Stimulated activated CD8-positive, alpha-beta memory T cell treated with anti-CD3 and anti-CD28 coated beads, Interleukin-15, amount 100 ng/mL, for 4 hours (primary cell): ENCODE measurements around the gene GRB10.

Experiments used
- DNase-seq, 2 donors: peaks; one replicate each; pipeline ENCODE4 v3.0.0-alpha.2; 2020; ENCODE audit warnings: low read depth in 2 of 2

The GRB10 gene

DNA sequence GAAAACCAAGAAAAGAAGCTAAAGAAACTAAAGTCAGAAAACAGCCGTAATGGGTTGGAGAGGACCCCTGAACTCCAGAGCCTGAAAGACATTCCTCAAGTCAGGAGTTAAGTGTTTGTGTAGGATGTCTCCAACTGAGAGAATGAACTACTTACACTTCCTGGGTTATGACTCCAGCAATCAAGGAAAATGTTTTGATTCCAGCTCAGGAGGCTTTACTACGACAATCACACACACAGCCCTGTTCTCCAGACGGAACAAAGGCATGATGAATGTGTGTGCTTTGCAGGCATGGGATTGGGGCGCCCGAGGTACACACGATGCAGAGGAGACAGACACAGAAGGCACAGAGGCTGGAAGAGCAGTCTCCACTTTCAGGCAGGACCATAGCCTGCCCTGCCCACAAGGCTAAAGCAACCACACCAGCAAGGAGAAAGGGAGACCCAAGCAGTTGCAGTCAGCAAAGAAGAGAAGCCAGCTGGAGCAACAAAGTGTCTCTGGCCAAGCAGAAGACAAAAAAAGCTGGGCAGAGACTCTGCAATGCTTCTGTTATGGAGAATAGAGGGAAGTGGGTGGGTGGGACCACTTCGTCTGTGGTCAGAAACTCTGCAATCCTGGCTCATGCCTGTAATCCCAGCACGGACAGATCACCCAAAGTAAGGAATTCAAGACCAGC lies 89.1 kb downstream of the GRB10 start:
- no peak for DNase-seq

DNA sequence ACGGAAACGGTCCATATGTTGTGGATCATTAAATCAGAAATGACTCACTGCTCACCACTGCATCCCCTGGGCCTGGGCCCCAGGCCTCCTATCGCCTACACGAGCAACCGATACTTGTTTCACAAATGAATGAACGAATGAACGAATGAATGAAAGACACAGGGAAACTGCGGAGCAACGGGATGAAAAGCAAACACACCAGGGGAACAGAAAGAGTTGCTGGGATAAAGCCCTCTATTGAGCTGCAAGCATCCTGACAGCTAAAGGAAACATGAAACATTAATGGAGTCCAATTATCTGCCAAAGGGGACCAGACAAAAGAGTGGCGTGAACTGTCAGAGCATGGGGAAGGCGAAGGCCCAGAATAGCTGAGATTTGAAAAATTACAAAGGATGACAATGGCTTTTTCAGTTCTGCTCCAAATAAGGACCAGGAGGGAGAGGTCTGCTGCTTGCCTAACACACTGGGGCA lies 92.1 kb downstream of the GRB10 start:
- DNase-seq = no peak

DNA sequence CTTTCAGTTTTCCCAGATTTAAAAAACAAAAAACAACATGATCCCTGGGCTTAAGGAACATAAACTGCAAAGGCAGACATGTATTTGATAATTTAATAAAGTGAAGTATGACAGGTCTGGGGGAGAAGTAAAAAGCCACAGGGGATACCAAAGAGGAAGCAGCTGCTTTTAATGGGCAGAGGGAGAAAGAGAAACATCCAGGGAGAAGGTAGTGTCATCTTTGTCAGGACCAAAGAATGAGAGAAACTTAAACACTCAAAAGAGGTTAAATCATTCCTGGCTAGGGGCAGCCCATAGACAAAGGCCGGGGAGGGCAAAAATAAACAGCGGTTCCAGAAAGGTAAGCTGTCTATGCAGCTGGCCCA lies 94.5 kb downstream of the GRB10 start:
- no peak for DNase-seq

DNA sequence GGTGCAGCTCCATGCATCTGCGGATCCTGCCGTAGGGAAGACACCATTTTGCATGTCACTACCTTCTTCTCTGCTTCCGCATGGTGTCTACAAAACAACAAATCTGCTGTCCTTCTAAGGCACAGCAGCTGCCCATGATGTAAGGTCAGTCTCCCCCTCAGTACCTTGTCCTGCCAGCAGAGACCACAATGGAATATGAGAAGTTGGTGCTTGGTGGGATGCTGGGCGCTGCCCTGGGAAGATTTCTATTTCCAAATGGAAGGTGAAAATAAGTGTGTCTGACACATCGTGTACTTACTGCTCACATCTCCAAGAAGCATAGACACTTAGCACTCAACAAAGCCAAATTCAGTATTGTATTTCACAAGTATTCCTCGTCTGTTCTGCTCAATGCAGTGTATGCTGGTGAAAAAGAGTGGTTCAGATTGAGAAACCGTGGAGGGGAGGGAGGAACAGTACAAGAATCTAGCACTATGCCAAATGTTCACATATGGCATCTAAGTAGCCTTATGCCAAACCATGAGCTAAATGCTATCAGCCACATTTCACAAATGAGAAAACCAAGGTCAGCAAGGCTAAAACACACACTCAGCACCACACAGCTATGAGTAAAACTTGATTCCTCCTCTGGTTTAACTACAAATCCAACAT lies 95.0 kb downstream of the GRB10 start:
- DNase-seq = no peak

DNA sequence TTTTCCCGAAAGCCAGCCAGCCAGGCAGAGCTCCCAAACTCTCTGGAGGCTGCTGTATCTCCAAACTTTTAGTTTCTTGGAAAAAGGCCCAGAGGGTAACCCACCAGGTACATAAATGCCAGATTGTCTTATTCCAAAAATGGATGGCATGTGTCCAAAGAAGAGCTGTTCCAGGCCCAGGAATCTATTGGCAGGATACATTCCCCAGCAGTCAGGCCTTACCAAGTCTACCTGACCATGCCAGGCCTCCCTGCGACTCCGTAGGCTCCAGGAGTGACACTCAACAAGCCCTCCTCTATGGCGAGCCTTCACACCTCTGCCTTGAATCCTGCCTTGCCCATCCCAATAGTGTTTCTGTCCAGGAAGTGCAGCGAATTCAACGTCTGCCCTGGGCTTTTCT lies 95.6 kb downstream of the GRB10 start:
- no peak for DNase-seq

DNA sequence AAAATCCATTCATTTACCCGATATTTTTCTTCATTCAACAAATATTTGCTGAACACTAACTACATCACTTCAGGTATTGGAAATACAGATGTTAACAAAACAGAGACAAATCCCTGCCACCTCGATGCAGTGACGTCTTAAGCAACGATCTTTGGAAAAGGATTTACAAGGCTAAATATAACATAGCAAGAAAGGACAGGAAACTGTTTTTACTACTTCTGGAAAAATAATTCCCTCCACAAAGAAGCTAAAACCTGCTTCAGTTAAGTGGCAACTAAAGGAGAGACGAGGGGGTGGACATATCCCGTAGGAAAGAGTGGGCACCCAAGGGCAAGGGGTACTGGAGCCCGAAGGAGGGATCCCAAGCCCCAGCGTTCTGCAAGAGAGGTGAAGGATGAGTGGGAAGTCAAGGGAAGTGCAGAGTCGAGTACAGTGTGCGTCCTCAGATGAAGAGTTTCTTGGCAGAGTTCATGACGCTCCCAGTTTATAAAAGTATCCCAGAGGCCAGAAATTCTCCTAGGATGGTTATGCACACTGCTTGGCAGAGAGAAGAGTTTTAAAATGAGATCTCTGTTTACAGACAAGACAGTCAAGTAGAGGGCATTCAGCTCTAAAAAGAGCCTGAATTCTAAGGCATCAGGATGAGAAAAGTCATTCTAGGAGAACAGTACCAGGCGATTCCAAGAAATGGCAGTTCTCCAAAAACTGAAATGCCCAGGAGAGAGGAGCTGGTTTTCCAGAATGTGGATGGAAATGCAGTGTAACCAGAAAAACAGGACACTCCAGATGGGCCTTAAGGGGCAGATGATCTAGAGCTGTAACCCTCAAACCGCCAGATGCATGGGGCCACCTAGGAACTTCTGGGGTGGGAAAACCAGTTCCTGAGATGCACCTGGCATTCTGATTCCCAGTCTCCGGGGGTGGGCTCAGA lies 97.3 kb downstream of the GRB10 start:
- DNase-seq = no peak

DNA sequence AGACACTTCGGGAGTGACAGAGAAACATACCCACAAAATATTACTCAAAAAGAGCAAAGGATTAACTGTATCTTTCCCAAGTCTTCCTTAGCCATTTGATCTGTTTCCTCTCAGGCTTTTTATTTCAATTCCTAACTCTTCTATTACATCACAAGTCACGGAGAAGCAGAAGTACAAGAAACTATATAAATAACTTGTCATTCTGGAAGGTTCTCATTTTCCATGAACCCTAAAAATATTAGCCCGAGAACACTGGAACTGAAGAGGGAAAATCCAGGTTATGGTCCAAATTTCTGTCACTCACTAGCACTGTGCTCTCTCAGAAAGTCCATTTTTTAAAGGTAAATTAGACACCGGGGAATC lies 98.0 kb downstream of the GRB10 start:
- no peak for DNase-seq

DNA sequence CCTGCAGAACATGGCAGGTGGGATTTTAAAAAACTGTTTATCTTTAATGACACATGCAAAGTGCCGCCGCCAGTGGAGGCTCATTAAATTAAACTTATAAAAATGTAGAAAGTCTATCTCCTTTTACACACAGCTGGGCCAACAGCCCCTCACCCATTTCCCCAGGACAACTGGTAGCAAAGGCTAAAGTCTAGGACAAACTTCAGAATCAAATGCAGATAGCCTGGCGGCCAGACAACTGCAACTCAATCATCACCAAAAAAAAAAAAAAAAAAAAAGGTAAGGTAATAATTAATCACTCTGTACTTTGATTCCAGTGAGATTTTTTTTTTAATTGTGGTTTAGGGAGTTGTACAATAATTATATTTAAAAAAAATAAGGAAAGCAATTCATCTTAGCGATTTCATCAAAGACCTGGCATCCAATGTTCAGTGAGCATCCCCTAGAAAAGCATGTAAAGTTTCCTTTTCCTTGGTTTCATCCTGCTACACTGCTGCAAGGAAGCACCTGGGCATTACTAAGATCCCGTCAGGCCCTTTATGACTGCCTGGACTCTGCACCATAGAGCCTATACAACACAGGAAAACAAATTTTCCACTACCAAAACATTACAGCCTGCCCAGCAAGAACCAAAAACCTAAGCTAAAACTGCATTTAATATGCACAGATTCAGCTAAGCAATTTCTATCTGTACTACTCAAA lies 98.5 kb downstream of the GRB10 start:
- no peak for DNase-seq

DNA sequence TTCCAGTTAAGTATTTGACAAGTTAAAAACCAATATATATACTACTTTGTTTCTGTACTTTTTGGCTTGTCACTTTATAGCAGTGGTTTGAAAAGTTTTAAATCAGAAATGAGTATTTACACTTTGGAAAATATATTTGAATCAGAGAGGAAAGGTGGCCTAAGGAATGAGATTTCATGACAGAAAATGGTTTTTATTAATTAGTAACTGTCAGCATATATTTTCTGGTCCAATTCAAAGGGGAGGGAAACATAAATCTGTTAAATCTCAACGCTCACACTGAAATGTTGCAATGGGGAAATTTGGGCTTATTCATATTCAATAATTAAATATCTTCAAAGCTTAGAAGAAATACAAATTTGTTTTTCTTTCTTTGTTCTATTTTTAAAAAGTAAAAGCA lies 100.1 kb downstream of the GRB10 start:
- DNase-seq = no peak

DNA sequence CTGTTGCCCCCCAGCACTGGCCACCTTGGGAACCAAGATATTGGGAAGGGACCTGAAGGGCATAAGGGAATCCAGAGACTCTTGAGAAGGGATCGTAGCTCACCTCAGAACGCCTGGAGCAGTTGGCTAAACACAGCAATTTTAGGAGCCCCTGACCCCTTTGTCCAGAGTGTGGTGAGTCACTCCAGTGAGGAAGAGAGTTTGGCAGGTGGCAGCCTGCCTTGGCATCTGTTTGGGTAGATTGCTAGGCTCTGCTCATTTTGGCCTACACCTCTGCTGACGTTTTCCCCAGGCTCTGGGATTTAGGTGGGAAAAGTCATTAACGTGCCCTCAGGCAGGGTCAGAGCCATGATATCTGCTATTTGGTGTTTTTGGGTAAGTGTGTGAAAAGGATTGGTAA lies 100.6 kb downstream of the GRB10 start:
- DNase-seq = no peak

DNA sequence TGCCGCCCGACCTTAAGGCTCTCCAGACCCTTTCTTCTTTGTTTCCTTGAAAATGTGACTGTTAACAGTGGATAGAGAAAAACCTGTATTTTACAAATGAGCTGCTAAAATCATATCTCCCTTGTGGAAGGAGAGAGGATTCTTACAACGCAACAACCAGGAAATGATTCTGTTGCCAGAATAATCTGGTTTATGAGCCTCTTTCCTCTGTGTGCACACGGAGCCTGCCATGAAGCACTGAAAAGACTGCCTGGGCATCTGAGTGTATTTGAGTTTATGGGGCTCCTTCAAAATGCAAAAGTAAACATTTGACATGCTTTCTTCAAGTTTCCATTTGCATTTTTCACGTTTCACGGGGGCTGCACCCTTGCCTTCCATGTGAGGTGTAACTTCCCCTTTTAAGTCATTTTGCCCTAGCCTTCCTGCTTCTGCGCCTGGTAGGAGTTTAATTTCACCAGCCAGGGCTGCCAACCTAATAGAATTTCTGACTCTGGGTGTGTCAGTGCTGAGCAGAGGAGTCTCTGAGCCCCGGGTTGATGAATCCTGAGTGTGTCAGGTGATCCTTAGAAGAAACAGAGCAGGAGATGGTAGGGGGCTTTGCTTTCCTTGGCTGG lies 101.2 kb downstream of the GRB10 start:
- DNase-seq = no peak

DNA sequence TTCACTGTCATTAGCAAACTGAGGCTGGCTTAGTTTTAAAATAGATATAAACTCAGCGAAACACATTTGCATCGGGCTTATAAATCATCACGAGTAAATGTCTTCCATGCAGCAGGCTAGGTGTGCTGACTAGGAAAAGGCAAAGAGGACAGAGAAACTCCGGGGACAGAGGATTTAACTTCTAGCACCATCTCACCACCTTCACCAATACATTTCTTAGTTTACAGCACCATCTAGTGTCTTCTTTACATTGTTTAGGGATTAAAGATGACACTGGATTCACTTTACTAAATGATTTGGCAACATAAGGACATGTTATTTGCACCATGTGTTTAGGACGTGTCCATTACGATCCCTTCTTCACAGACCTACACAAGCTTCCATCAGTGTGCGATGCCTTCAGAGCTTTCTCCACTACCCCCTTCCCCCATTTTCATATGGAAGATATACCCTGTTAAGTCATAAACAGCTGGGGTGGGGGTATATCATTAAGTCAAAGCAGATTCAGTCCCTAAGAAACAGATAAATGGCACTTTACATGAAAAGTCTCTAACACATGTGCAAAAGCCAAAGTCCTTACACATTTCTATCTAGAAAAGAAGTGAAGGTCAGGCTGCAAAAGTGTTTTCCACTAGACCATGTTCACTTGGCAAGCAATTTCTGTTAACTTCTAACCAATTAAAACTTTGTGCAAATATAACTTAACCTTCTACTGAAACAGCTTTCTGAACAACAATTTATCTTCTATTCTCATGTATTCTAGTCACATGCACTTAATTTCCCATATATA lies 103.3 kb downstream of the GRB10 start:
- no peak for DNase-seq

DNA sequence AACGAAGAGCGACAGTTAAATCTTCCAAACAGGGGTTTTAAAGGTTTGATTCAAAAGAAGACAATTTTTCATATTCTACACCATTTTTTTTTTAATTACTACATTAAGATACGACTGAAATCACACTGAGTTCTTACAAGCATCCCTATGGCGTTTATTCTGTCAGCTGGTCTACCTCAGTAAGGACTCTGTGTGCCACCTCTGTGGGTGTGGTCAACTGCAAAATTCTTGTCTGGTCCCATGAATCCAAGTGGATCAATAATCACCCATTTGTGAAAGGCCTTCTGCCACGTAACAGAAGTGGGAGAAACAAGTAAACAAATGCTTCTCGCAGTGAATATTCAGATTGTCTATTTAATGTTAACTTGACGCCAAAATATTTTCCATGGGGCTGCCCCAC lies 104.1 kb downstream of the GRB10 start:
- no peak for DNase-seq

DNA sequence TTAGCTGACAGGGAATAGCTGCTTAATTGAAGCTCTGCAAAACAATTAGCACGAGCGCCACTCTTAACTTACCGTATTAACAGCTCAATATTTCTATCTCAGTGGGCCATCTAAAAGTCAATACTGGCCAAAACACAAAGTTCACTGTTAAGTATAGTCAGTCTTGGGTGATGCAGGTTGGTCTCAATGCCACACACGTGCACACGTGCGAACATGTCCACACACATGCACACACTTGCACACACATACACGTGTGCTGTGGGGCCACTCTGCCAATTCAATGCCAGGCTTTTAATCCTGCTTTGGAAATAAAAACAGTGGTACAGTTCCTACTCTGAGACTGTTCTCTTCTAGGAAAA lies 105.1 kb downstream of the GRB10 start:
- no peak for DNase-seq

DNA sequence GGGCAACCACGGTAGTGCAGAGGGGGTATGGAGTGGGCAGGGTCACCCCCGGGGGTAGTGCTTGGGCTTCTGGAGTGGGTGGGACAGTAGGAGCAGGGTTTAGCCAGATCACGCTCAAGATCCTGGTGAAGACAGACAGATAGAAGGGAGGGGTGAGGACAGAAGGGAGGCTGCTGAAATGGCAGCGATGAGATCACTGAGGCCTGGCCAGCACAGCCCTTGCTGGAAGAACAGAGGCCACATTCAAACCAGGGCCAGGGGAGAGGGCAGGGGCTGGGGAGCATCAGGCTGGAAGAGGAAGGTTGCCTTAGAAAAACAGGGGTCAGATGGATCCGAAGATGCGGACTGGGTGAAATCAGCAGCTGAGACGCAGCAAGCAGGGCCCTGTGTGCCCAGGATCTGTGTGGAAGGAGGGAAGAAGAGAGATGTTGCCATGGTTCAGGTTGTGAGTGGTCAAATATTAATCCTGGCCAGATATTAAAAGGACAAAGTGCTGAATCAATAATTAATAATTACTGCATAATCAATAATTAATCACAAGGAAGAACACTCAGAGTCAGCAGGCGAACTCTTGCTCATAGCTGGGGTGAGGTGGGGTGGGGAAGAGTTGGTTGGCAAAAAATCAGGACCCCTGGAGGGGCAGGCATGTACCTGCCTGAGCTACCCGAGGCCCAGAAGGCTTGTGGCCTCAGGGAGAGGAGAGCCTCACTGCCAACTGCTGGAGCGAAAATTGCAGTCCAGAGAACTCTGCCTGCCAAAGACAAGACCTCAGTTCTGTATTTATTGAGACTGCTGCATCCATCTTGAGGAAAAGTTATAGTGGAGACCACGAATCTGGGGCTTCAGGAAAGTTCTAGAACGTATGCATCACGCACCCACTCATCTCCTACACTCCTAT lies 105.7 kb downstream of the GRB10 start:
- no peak for DNase-seq

DNA sequence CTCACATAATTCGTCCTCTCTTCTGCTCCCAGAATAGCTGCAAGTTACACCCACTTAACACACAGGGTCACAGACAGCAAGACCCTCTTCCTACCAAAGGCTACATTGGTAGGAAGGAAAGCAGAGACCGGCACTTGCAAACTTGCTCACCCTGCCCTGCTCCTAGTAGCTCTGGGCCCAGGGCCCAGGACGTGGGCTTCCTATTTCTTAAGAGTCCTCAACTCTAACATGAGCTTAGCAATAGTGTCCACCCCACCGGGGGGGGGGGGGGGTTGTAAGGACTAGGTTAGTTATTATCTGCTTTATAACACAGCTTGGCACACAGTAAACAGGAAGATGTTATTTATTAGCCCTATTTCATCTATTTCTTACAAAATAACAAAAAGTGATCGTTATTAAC lies 106.6 kb downstream of the GRB10 start:
- DNase-seq = no peak

DNA sequence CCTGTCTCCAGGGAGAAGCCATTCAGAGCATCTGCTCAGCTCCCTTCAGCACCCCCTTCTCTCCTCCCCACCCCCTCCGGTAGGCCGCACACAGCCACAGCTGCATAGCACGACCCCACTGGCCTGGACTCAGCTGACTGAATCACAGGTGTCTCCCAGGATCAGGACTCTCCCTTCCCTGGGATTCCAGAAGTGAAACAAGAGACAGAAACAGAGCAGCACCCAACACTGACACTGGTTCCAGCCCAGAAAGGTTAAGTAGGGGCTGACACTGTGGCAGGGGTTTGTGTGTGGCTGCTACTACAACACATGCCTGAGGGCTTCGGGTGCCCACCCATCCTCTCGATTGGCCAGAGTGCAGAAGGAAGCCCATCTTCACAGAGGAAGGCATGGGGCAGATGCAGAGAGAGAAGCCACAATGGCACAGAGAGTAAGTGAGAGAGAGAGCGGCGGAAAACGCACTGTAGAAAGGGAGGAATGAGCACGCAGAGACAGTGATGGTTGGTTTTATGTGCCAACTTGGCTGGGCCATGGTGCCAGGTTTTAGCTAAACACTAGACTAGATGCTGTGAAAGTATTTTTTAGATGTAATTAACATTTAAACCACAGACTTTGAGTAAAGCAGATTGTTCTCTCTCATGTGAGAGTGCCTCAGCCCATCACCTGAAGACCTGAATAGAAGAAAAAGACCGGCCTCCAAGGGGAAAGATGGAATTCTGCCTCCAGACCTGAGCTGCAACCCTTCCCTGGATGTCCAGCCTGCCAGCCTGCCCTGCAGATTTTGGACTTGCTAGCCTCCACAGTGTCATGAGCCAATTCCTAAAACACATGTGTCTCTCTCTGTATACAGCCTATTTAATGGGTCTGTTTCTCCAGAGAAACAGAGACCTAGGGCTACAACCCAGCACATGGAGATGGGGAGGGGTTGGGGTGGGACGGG lies 107.5 kb downstream of the GRB10 start:
- no peak for DNase-seq

DNA sequence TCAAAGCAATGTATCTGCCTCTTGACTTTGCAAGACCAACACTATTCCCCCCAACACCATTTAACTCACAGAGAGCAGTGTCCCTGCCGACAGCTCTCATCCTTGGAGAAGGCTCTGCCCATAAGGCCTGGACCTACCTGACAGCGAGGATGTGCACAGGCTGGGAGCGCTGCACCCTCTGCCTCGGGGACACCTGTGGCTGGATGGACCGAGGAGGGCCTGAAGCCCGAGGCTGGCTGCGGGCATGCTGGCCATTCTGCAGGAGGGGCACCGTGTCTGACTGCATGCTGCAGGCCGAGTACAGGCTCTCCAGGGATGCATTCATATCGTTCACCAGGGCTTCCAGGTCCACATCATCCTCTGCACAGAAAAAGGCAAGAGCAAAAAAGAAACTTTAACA lies 108.4 kb downstream of the GRB10 start:
- DNase-seq = no peak

DNA sequence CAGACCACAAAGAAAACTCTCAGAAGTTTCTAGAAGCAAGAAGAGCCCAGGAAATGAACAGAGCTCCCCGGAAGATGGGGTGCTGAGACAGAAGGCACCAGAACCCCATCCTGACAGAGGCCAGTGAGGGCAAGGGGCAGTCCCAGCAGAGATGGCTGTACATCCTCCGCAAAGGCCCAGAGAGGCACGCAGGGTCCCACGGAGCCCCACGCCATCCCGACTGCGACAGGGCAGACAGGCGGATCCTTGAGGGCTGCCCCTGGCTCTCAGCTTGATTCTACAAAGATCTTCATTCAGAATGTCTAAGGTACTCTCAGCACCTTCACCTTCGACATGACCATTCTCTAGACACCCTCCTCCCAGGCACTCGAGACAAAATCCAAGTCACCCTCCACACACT lies 109.6 kb downstream of the GRB10 start:
- DNase-seq = no peak
